Activated T-cell treated with anti-CD3 and anti-CD28 coated beads for 24 hours (primary cell): Measurements from ENCODE around the gene ELF5.

Source experiments
- DNase-seq: peaks from one replicate; pipeline ENCODE4 v3.0.0-alpha.2; 2020; ENCODE audit warnings: low read depth

The ELF5 gene

DNA sequence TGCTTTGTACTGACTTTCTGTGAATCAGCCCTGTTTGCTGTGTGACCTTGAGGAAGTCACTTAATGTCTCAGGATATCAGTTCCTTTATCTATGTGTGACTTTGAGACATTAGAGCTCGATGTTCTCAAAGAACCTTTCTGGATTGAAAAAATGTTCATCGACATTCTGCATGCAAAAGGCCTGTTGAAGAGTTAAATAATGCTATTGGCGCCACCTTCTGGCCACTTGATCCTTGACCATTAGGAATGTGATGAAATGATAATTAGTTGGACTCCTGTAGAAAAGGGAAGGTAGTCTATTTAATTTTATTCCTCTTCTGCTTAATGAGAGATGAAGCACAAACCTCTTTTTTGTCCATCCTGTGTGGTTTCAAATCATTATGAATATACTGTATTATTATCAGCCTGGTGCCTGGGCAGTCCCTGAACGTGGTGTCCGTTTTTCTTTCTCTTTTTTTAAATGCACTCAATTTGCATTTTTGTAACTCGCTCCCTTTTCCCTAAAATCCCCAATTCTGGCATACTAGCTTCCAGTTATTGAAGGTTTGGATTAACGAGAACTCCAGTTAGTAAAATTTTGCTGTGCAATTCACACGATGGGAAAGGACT lies 20.7 kb downstream of the ELF5 start:
- peak; percentile 10 for DNase-seq

DNA sequence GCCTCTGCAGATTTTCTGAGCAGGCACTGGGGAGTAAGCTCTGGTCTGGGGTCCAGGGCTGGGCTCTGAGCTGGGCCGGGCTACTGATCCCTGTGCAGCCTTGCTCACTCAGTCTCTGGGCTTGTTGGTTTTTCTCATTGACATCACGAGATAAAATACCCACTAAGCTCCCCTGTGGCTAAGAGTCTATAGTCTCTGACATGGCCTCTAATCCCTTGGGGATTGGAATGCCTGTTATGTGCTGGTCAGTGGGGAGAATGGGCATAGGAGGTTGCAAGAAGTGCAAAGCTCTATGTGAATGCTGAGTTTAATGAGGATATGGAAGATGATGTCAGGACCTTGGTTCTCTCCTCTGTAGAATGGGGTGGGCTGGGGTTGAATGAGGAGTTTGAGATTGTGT lies 23.3 kb downstream of the ELF5 start:
- no peak for DNase-seq

DNA sequence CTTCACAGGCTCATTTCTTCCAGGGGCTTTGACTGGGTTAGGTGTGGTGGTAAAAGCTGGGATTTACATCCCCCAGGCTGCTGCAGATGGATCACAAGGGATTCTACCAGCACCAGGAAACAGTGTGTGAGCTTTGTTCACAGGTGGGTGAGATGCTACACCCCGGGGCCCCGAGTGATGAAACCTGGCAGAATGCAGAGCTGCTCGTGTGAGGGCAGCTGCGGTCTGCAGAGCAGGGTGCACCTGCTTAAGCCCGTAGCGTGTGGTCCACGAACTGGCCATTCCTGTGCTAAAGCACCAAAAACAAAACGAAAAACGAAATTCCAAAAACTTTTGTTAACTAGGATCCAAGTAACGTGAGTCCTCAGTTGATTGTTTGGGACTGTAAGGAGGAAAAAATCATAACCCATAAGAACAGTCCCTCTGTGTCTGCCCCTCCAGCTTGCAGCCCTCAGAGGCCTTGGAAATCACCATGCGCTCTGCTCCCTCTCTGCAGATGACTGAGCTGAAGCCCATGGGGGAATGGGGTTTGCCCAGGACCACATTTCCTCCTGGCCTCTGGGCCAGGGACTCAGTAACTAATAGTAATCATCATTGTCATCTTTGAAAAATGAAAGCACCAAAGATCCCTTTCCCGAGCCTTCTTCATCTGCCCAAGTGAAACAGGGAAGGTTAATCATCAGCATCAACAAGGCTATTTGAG lies 24.6 kb downstream of the ELF5 start:
- DNase-seq: no peak

DNA sequence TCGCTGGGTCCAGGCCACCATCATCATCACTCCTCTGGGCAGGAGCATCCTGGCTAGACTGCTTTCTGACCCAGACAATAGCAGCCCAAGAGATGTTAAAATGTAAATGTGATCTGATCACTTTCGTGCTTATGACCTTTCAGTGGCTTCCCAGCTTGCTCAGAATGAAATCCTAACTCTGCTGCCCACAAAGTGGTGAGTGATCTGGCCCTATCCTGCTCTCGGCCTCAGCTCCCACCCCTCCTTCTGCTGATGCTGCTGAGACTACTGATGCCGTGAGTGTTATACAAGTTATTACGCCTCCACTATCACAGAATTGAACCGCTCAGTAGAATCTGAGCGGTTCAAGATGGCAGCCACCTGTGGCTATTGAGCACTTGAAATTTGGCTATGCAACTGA lies 26.2 kb downstream of the ELF5 start:
- DNase-seq: no peak

DNA sequence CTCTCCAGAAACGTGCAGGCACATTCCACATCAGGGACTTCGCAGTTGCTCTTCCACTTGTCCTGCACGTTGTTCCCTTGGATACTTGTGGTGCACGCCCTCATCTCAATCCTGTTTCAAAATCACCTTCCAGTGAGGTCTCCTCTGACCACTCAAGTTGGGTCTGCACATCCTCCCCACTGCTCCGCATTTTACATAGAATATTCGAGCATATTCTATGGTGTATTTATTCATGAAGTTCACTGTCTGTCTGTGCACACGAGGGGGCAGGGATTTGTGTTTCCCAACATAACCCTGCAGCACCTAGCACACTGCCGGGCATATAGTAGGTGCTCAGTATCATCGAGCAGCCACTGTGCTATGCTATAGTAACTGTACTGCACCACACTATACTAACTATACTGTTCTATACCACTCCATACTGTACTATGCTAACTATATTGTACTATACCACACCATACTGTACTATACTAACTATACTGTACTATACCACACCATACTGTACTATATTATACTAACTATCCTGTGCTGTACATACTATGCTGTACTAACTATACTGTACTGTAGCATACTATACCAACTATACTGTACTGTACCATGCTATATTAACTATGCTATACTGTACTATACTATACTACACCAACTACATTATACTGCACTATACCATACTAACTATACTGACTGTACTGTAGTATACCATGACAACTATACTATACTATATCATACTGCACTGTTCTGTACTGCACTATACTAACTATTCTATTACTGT lies 30.3 kb downstream of the ELF5 start:
- DNase-seq: no peak

DNA sequence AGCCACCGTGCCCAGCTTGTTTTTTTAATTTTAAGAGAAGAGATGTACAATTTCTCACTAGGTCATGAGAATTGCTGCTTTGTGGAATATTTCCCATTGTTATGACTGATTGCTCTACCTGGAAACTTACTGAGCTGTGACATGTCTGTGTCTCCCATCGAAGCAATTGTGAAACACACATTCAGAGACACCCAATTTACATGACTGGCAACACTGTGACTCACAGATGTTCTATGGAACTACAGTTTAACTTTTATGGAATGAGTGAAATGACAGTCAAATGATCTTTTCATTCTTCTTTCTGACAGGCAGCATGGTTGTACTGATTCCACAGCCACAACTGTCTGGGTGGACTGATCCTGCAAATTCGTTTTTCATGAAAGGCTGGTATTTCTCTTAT lies 32.3 kb downstream of the ELF5 start:
- no peak for DNase-seq

DNA sequence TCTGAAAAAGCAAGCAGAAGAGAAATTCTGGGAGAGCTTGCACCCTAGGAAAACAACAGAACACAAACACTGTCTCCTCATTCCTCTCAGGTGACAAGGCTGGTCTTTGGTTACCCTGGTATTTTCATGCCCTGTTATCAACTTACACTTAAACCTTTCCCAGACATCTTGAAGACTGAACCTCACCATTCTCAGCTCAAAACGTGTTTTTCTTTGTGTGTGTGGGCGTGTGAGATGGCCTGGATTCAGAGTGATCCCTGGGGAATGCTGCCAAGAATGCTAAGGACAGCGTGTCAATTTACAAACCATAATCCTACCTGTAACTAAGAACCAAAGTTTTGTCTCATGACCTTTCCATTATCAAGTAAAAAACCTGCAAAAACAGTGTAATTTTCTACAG lies 33.3 kb downstream of the ELF5 start:
- no peak for DNase-seq

DNA sequence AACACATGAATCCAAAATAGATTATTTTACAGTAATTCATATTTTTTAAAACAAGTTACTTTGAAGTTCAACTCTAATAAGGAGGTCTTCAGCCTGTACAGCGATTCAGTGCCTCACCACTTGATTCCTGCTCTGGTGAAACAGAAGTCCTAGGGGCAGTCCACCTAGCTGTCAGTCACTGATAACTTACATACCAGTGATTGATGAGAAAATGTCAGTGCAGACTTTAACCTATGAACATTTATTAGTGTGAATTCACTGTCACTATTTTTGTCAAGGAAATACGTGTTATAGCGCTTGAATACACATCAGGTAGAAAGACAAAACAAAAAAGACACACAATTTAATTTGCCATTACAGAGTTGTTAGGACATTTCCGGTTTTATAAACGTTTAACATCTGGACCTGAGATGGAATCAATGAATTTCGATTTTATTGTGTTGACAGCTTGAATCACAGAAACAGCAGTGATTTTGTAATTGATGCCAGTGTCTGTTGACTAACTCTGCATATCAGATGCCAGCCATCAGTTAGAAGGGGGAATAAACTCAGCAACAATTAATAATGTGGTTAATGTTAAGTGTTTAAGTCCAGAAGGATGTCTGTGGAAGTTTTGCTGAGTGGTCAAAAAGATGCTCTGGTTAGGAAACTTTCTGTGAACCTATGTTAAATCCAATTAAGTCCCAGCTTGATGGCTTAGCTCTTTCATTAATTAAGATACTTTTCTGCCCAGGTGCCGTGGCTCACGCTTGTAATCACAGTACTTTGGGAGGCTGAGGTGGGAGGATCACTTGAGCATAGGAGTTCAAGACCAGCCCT lies 34.5 kb downstream of the ELF5 start:
- DNase-seq: no peak

DNA sequence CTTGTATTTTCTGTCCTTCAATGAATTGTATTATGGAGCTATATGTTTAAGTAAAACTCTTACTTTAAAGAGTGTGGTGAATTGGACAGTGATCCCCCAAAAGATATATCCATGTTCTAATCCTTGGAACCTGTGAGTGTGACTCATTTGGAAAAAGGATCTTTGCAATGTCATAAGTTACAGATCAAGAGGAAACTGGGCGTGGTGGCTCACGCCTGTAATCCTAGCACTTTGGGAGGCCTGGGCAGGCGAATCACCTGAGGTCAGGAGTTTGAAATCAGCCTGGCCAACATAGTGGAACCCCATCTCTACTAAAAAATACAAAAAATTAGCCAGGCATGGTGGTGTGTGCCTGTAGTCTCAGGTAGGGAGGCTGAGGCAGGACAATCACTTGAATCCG lies 36.7 kb downstream of the ELF5 start:
- DNase-seq: no peak

DNA sequence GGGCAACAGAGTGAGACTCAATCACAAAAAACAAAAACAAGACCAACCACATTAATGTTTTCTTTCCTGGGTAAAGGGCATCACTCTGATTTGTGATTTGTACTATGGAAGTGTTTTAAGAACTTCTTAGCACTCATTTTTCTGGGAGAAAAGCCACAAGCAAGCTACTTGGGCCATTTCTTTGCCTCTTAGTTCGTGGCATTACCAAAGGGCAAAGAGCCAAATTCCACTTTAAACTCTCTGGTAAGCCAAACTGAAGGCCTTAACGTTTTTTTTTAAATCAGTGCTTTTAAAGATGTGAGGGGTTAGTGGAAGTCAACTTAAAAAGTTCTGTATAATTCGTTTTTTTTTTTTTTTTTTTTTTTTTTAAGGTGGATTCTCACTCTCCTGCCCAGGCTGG lies 37.9 kb downstream of the ELF5 start:
- DNase-seq: no peak

DNA sequence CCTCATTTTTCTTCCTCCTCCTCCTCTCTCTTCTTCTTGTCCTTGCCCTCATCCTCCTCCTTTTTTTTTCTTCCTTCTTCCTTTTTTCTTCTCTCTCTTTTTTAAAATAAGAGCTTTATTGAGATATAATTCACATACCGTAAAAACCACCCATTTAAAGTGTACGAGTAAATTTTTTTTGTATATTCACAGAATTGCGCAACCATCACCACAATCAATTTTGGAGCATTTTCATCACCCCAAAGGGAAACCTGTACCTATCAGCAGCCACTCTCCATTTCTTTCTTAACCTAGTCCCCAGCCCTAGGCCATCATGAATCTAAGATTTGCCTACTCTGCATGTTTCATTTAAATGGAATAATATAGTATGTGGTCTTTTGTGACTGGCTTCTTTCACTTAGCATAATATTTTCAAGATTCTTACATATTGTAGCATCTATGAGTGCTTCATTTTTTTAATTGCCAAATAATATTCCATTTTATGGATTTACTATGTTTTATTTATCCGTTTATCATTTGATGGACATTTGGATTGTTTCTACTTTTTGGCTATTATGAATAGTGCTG lies 39.9 kb downstream of the ELF5 start:
- DNase-seq: no peak

DNA sequence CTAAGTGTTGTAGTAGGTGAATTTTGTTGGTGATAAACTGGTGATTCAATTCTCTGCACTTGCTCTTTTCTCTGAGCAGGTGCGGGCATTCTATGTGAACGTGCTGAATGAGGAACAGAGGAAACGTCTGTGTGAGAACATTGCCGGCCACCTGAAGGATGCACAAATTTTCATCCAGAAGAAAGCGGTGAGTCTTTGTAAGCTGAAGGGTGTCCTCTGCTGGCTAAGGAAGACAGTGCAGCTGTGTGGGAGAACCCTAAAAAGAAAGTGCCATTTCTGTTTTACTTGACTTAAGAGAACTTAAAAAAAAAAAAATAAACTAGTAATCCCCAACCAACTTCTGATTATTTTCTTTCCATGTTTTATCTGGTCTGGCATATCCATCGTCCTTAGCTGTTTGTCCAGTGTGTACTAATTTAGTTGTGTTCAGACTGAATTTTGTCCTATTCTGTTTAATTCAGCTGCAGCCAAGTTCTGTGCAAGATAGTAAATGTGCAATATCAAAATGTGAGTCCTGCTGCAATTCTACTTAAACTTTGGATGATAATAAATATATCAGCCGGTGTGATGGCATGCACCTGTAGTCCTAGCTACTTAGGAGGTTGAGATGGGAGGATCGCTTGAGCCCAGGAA lies 45.3 kb downstream of the ELF5 start:
- peak; percentile 32 for DNase-seq

DNA sequence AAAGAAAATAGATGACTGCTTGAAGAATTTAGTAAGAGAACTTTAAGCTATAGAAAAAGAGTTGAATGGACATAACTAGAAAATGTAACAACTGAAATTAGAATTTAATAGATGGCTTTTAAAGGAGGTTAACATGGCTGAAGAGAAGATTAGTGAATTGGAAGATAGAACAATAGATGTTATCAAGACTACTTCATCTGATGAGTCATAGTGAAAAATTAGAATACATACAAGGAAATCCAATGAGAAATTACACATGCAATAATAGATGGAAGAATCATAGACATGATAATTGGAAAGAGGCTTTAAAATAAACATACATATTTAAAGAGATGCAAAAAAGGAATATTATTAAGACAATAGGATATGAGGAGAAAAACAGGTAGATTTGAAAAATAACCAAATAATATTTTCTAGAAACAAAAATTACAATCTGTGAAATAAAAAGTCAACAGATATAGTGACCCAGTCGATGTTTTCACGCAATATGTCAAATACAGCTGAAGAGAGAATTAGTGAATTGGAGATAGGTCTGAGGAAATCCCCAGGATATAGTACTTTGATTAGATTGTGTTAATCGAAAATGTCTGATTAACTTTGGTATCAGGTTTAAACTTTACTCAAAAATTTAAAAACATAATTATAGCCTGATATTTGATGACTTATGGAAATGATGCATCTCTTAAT lies 46.6 kb downstream of the ELF5 start:
- no peak for DNase-seq

DNA sequence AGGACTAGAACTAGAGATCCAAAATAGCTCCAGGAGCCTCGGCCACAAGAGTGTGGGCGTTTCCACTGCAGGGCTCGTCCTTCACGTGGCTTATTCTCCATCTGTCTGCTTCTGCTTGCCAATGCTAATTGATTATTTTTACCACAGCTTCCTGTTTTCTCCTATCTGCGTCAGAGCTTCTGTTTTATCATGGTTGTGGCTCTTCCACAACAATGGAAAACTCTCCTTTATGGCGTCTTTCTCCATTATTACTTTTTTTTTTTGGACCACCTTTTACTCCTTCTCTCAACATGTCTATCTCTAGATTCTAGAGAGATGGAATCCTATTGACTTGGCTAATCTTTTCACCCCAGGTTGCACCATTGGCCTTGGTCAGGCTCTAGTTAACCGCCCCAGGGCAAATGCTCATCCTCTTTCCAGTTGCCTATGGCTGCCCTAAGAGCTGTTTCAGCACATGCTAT lies 49.0 kb downstream of the ELF5 start:
- no peak for DNase-seq

DNA sequence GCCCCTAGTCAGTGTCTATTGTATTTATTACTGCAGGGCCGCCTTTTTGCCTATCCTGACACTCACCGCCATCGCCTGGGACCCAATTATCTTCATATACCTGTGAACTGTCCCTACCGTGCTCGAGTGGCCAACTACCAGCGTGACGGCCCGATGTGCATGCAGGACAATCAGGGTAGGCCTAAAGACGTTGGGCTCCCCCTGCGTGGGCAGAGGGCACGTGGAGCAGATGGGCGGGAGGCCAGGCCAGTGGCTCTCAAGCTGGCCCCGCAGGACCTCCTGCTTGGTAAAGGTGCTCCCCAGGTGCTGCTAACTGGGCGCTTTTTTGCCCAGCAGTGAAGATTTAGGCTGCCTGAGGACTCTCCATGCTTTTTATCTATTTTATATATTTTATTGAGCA lies 52.4 kb downstream of the ELF5 start:
- no peak for DNase-seq

DNA sequence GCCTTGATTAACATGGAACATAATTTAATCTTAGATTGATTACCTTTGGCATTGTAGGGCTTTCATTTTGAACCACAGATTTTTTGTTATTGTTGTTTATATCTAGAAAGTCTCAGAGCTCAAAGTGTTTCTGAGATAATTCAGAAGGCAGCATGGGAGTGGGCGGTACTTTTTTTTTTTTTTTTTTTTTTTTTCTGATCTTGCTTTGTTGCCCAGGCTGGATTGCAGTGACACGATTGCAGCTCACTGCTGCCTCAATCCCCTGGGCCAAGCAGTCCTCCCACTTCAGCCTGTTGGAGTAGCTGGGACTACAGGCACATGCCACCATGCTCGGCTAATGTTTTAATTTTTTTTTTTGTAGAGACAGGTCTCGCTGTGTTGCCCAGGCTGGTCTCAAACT lies 53.3 kb downstream of the ELF5 start:
- DNase-seq: no peak

DNA sequence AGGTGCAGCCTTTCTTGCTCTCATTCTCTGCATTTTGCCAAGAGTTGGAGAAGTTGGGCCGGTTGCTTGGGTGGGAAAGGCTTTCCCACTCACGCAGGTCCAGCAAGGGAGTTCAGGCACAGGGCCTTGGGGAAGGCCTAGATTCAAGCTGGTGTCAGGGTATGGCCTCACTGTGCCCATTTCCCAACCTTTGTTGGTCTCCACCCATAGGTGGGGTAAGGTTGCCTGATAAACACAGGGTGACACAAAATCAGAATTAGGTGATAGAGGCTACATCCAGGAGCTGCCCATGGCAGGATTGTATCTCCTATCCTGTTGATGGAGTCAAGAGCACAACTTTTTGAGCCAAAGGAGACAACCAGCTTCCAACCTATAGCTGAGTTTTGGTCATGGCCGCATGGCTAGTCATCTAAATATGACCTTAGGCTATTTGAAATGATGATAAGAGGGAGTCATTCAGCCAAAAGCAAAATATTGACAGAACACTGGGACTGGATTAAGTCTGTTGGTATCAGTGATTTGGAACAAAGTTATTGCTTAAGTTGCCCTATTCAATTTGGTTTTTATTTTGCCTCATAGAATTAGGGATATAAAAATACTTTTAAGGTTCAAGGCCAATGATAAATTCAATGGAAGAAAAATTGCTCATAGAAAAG lies 54.0 kb downstream of the ELF5 start:
- DNase-seq: no peak

DNA sequence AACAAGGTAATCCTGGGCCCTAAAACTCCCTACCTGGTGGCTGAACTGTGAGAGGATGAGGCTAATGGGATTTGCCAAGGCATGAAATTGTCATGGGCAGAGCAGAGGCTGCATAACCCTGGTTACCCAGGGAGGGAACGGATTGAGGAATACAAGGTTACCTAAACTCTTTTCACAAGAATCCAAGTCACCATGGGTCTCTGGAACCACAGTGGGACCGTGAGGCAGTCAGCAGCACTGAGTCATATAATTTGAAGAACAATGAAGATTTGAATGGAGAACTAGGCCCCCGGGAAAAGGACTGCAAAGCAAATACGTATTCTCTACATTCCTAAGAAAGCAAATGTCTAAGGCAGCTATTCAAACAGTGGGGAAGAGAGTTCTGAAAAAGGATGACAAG lies 55.1 kb downstream of the ELF5 start:
- no peak for DNase-seq

DNA sequence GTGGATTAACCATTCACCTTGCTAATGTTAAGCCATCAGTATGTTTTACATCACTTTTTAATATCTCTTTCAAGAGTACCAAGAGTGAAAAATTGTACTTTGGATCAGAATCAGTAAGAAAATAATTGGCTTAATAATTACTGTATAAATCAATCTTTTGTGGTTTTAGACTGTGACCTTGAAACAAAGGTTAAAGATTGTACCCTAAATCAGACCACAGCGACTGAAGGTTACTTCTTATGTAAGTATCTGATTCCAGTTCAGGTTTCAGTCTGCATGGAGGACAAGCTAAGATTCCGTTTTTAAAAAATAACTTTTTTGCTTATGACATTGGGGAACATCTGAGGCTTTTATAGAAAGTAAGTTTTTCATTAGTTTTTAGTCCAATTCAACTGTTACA lies 56.0 kb downstream of the ELF5 start:
- DNase-seq: no peak

DNA sequence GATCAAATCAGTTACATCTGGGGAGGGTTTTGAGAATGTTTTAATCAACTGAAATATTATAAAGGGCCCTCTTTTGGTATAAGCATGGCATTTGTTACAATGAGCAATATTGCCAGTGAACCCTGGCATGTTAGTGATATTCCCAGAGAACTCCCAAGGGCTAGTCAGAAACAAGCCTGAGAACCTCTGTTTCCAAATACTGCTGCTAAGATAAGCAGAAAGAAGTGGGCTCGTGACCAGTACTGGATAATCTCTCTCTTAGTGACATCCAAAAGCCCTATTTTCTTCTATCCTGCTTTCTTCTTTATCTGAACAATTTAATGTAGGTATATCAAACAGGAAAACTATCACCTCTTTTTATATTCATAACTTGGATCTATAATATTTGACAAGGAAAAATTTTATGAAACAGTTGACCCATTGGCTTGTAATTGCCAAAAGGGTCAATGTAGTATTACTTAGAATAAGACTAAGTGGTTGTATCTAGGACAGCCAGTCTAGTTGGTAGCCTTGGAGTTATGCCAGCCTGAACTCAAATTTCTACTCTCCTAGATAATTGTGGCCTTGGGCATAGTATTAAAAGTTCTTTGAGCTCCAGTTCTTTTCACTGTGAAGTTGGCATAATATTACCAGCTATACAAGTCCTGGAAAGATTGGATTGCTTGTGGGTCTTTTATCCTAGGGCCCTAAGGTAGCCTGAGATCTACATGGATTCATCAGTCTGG lies 59.1 kb downstream of the ELF5 start:
- no peak for DNase-seq
